NCI-H2171 treated with DMSO at 0.1 percent for 48 hours (cell line): Measurements from ENCODE around the gene LRMDA.
A peak's percentile ranks its signal among the peaks of the same experiment; 100 is the strongest.

ENCODE experiments used
- DNase-seq: peaks from one replicate; lab custom pipeline; 2025; lab: John Stamatoyannopoulos, UW

LRMDA gene

GRCh38 chr10:76031099-76031498 lies 599.7 kb downstream of the LRMDA start:
- DNase-seq: no peak

- DNase-seq: no peak
Measured at GRCh38 chr10:76031769-76032699, 600.6 kb downstream of the LRMDA start.

GRCh38 chr10:76032700-76033039 lies 601.2 kb downstream of the LRMDA start:
- no peak for DNase-seq

GRCh38 chr10:76033457-76034196 lies 602.2 kb downstream of the LRMDA start:
- no peak for DNase-seq

- peak; percentile 57 for DNase-seq
Measured at GRCh38 chr10:76034353-76035205, 603.2 kb downstream of the LRMDA start.

- no peak for DNase-seq
Measured at GRCh38 chr10:76035206-76036110, 604.0 kb downstream of the LRMDA start.

GRCh38 chr10:76036111-76036940 lies 604.9 kb downstream of the LRMDA start:
- peak; percentile 34 for DNase-seq

GRCh38 chr10:76036962-76037361 lies 605.5 kb downstream of the LRMDA start:
- DNase-seq: no peak

- DNase-seq: no peak
Measured at GRCh38 chr10:76037531-76038155, 606.2 kb downstream of the LRMDA start.

- no peak for DNase-seq
Measured at GRCh38 chr10:76038696-76039095, 607.3 kb downstream of the LRMDA start.

- DNase-seq: no peak
Measured at GRCh38 chr10:76040107-76040829, 608.8 kb downstream of the LRMDA start.

- no peak for DNase-seq
Measured at GRCh38 chr10:76040830-76041220, 609.4 kb downstream of the LRMDA start.

- DNase-seq: peak; percentile 93
Measured at GRCh38 chr10:76041551-76041950, 610.1 kb downstream of the LRMDA start.

GRCh38 chr10:76043261-76043660 lies 611.8 kb downstream of the LRMDA start:
- DNase-seq: no peak

GRCh38 chr10:76044751-76045150 lies 613.3 kb downstream of the LRMDA start:
- DNase-seq: no peak

- no peak for DNase-seq
Measured at GRCh38 chr10:76045174-76045573, 613.8 kb downstream of the LRMDA start.

- DNase-seq: no peak
Measured at GRCh38 chr10:76047521-76047920, 616.1 kb downstream of the LRMDA start.

- DNase-seq: no peak
Measured at GRCh38 chr10:76049581-76050290, 618.3 kb downstream of the LRMDA start.

GRCh38 chr10:76050291-76050625 lies 618.8 kb downstream of the LRMDA start:
- no peak for DNase-seq
